Measurements from ENCODE around the gene DLK1. TPM values are rescaled to one million over a fixed set of nuclear protein-coding genes. Genes with fewer than 3 reads are reported as not detected.

Gene DLK1
- total RNA-seq, 1 donor from 2014 or later = not detected

- FAIRE-seq = no peak
- TF ChIP-seq, protein P1, sequence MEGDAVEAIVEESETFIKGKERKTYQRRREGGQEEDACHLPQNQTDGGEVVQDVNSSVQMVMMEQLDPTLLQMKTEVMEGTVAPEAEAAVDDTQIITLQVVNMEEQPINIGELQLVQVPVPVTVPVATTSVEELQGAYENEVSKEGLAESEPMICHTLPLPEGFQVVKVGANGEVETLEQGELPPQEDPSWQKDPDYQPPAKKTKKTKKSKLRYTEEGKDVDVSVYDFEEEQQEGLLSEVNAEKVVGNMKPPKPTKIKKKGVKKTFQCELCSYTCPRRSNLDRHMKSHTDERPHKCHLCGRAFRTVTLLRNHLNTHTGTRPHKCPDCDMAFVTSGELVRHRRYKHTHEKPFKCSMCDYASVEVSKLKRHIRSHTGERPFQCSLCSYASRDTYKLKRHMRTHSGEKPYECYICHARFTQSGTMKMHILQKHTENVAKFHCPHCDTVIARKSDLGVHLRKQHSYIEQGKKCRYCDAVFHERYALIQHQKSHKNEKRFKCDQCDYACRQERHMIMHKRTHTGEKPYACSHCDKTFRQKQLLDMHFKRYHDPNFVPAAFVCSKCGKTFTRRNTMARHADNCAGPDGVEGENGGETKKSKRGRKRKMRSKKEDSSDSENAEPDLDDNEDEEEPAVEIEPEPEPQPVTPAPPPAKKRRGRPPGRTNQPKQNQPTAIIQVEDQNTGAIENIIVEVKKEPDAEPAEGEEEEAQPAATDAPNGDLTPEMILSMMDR (IDR thresholded peaks at IDR 0.05; ENCODE audit: insufficient read depth, low read length, severe bottlenecking) = no peak
- peaks cover 6% of the 10 kb centered on the region for H3K27me3 ChIP-seq (ENCODE audit: control insufficient read depth, insufficient read depth, low read length)
- DNase-seq (ENCODE audit: low read depth) = no peak
- no peaks in the 10 kb centered on the region for H3K36me3 ChIP-seq (ENCODE audit: control insufficient read depth, insufficient read depth, low read length)
- no peak overlapping the region for H3K4me3 ChIP-seq (ENCODE audit: low read depth, low read length)
Measured at GRCh38 chr14:100781952-100782351, 55.3 kb downstream of the DLK1 start.

GRCh38 chr14:100782516-100783320 is 56.0 kb downstream of the DLK1 start:
- FAIRE-seq (no peak), DNase-seq (ENCODE audit: low read depth) (no peak)
- Histone ChIP-seq H3K27me3 (ENCODE audit: control insufficient read depth, insufficient read depth, low read length) (peaks cover 6% of the 10 kb centered on the region), H3K4me3 (ENCODE audit: low read depth, low read length) (no peak overlapping the region), H3K36me3 (ENCODE audit: control insufficient read depth, insufficient read depth, low read length) (no peaks in the 10 kb centered on the region)
- TF ChIP-seq, protein P1 (IDR thresholded peaks at IDR 0.05; ENCODE audit: insufficient read depth, low read length, severe bottlenecking) = no peak

GRCh38 chr14:100783630-100784370 is 57.1 kb downstream of the DLK1 start:
- Histone ChIP-seq H3K27me3 (ENCODE audit: control insufficient read depth, insufficient read depth, low read length) (peaks cover 6% of the 10 kb centered on the region), H3K36me3 (ENCODE audit: control insufficient read depth, insufficient read depth, low read length) (no peaks in the 10 kb centered on the region), H3K4me3 (ENCODE audit: low read depth, low read length) (no peak overlapping the region)
- TF ChIP-seq, protein P1 (IDR thresholded peaks at IDR 0.05; ENCODE audit: insufficient read depth, low read length, severe bottlenecking) = no peak
- FAIRE-seq (no peak), DNase-seq (ENCODE audit: low read depth) (peak; percentile 42)

- H3K4me3 ChIP-seq (ENCODE audit: low read depth, low read length) = no peak overlapping the region
- H3K27me3 ChIP-seq (ENCODE audit: control insufficient read depth, insufficient read depth, low read length) = peaks cover 6% of the 10 kb centered on the region
- no peaks in the 10 kb centered on the region for H3K36me3 ChIP-seq (ENCODE audit: control insufficient read depth, insufficient read depth, low read length)
- FAIRE-seq = no peak
- no peak for DNase-seq (ENCODE audit: low read depth)
- TF ChIP-seq, protein P1 (IDR thresholded peaks at IDR 0.05; ENCODE audit: insufficient read depth, low read length, severe bottlenecking) = no peak
Measured at GRCh38 chr14:100784523-100785337, 58.0 kb downstream of the DLK1 start.

- TF ChIP-seq, protein P1 (IDR thresholded peaks at IDR 0.05; ENCODE audit: insufficient read depth, low read length, severe bottlenecking) = no peak
- H3K27me3 ChIP-seq (ENCODE audit: control insufficient read depth, insufficient read depth, low read length) = peaks cover 6% of the 10 kb centered on the region
- FAIRE-seq (no peak), DNase-seq (ENCODE audit: low read depth) (no peak)
- H3K36me3 ChIP-seq (ENCODE audit: control insufficient read depth, insufficient read depth, low read length) = no peaks in the 10 kb centered on the region
- H3K4me3 ChIP-seq (ENCODE audit: low read depth, low read length) = no peak overlapping the region
Measured at GRCh38 chr14:100785338-100785615, 58.6 kb downstream of the DLK1 start.
